K562 (cell line): ENCODE measurements around the gene UNC13A. TPM values are rescaled to one million over a fixed set of nuclear protein-coding genes. Genes with fewer than 3 reads are reported as not detected.

ENCODE experiments used
- polyA plus RNA-seq, 8 experiments: library from polyadenylated mRNA; depleted of rRNA in 4 of 8; stranded (reverse) in 5 of 8; unstranded in 3 of 8; fragments of >200 nt; fragmentation: Nextera tagmentation in 2 of 8; fragmentation: Illumina TruSeq in 1 of 8; extraction: Ambion mirVana in 2 of 8; extraction: Trizol in 1 of 8; gene quantifications; 2 replicates each; pipeline versions ENCODE4 v1.2.1 to v1.2.3, GENCODE V29; 2011 to 2014; ENCODE audit warnings: inconsistent platforms in 1 of 8, missing spikeins in 1 of 8
- total RNA-seq, 7 experiments: library from RNA; depleted of rRNA in 6 of 7; stranded (reverse); fragments of >200 nt in 6 of 7; fragmentation: Illumina TruSeq in 2 of 7; extraction: Trizol in 2 of 7; gene quantifications; 2 replicates each; pipeline versions ENCODE4 v1.2.1 to v1.2.3, GENCODE V29; 2011 to 2021; ENCODE audit warnings: low replicate concordance in 1 of 7

Gene UNC13A
- total and polyA plus RNA-seq, 9 of the 15 experiments (the other 6 are each of a cell fraction or from before 2014, with no cell fraction given): 0.03 to 1.0 (median 0.25) TPM

Other genes starting within 250 kb of the UNC13A start
Only the 7 nearest of the 13 such genes appear.
- 82.6 and 90.5 TPM in 2 replicates for gene COLGALT1, start 132.7 kb downstream of the UNC13A start, total RNA-seq (2014; rRNA removed)
- gene COLGALT1, start 132.7 kb downstream of the UNC13A start, total RNA-seq (2014; rRNA removed; fragmentation: Illumina TruSeq; extraction: Trizol): 35.5 and 50.0 TPM in 2 replicates
- gene COLGALT1, start 132.7 kb downstream of the UNC13A start, total RNA-seq (2015; rRNA removed; fragmentation: Illumina TruSeq; extraction: Trizol): 64.3 and 64.8 TPM in 2 replicates
- gene COLGALT1, start 132.7 kb downstream of the UNC13A start, total RNA-seq (2021): 119 TPM in 2 replicates
- 114 and 144 TPM in 2 replicates for gene COLGALT1, start 132.7 kb downstream of the UNC13A start, polyA plus RNA-seq (2011; rRNA removed)
- 84.8 and 97.0 TPM in 2 replicates for gene COLGALT1, start 132.7 kb downstream of the UNC13A start, polyA plus RNA-seq (2014; fragmentation: Illumina TruSeq; extraction: Trizol)
- 10 to 100 TPM in 1 of 2 experiments, 1 to 10 TPM in 1; 4.9 to 18.1 TPM for gene COLGALT1, start 132.7 kb downstream of the UNC13A start, polyA plus RNA-seq (2014; fragmentation: Nextera tagmentation; extraction: Ambion mirVana)
- gene COLGALT1, start 132.7 kb downstream of the UNC13A start, polyA plus RNA-seq (2014; rRNA removed): 86.0 and 87.5 TPM in 2 replicates
- 23.0 and 36.9 TPM in 2 replicates for gene MAP1S, start 31.1 kb upstream of the UNC13A start, total RNA-seq (2014; rRNA removed)
- 3.0 and 5.3 TPM in 2 replicates for gene MAP1S, start 31.1 kb upstream of the UNC13A start, total RNA-seq (2014; rRNA removed; fragmentation: Illumina TruSeq; extraction: Trizol)
- 9.5 and 11.0 TPM in 2 replicates for gene MAP1S, start 31.1 kb upstream of the UNC13A start, total RNA-seq (2015; rRNA removed; fragmentation: Illumina TruSeq; extraction: Trizol)
- gene MAP1S, start 31.1 kb upstream of the UNC13A start, total RNA-seq (2021): 79.8 and 81.0 TPM in 2 replicates
- gene MAP1S, start 31.1 kb upstream of the UNC13A start, polyA plus RNA-seq (2011; rRNA removed): 5.9 and 18.2 TPM in 2 replicates
- gene MAP1S, start 31.1 kb upstream of the UNC13A start, polyA plus RNA-seq (2014; fragmentation: Illumina TruSeq; extraction: Trizol): 33.0 and 48.4 TPM in 2 replicates
- gene MAP1S, start 31.1 kb upstream of the UNC13A start, polyA plus RNA-seq (2014; fragmentation: Nextera tagmentation; extraction: Ambion mirVana): 1 to 10 TPM; 2.0 to 3.0 TPM
- 12.2 and 13.9 TPM in 2 replicates for gene MAP1S, start 31.1 kb upstream of the UNC13A start, polyA plus RNA-seq (2014; rRNA removed)
- gene FCHO1, start 63.1 kb upstream of the UNC13A start, total RNA-seq (2014; rRNA removed): 25.4 and 33.0 TPM in 2 replicates
- gene FCHO1, start 63.1 kb upstream of the UNC13A start, total RNA-seq (2014; rRNA removed; fragmentation: Illumina TruSeq; extraction: Trizol): 9.2 and 14.3 TPM in 2 replicates
- 18.1 and 18.3 TPM in 2 replicates for gene FCHO1, start 63.1 kb upstream of the UNC13A start, total RNA-seq (2015; rRNA removed; fragmentation: Illumina TruSeq; extraction: Trizol)
- gene FCHO1, start 63.1 kb upstream of the UNC13A start, total RNA-seq (2021): 51.9 and 58.9 TPM in 2 replicates
- 9.3 and 19.3 TPM in 2 replicates for gene FCHO1, start 63.1 kb upstream of the UNC13A start, polyA plus RNA-seq (2011; rRNA removed)
- 24.2 and 32.6 TPM in 2 replicates for gene FCHO1, start 63.1 kb upstream of the UNC13A start, polyA plus RNA-seq (2014; fragmentation: Illumina TruSeq; extraction: Trizol)
- gene FCHO1, start 63.1 kb upstream of the UNC13A start, polyA plus RNA-seq (2014; fragmentation: Nextera tagmentation; extraction: Ambion mirVana): under 1 TPM; 0.21 to 0.67 TPM
- 26.6 and 28.7 TPM in 2 replicates for gene FCHO1, start 63.1 kb upstream of the UNC13A start, polyA plus RNA-seq (2014; rRNA removed)
- gene B3GNT3, start 106.8 kb upstream of the UNC13A start, total RNA-seq (2014; rRNA removed): not detected in 2 replicates
- gene B3GNT3, start 106.8 kb upstream of the UNC13A start, total RNA-seq (2014; rRNA removed; fragmentation: Illumina TruSeq; extraction: Trizol): not detected in 2 replicates
- gene B3GNT3, start 106.8 kb upstream of the UNC13A start, total RNA-seq (2015; rRNA removed; fragmentation: Illumina TruSeq; extraction: Trizol): 0.07 TPM in 1 of 2 replicates, not detected in the other
- gene B3GNT3, start 106.8 kb upstream of the UNC13A start, total RNA-seq (2021): 0.11 TPM in 1 of 2 replicates, not detected in the other
- gene B3GNT3, start 106.8 kb upstream of the UNC13A start, polyA plus RNA-seq (2011; rRNA removed): 0.03 and 0.06 TPM in 2 replicates
- 0.08 TPM in 1 of 2 replicates, not detected in the other for gene B3GNT3, start 106.8 kb upstream of the UNC13A start, polyA plus RNA-seq (2014; fragmentation: Illumina TruSeq; extraction: Trizol)
- gene B3GNT3, start 106.8 kb upstream of the UNC13A start, polyA plus RNA-seq (2014; fragmentation: Nextera tagmentation; extraction: Ambion mirVana): not detected
- gene B3GNT3, start 106.8 kb upstream of the UNC13A start, polyA plus RNA-seq (2014; rRNA removed): not detected in 2 replicates
- gene INSL3, start 133.2 kb upstream of the UNC13A start, total RNA-seq (2014; rRNA removed): not detected in 2 replicates
- gene INSL3, start 133.2 kb upstream of the UNC13A start, total RNA-seq (2014; rRNA removed; fragmentation: Illumina TruSeq; extraction: Trizol): not detected in 2 replicates
- not detected in 2 replicates for gene INSL3, start 133.2 kb upstream of the UNC13A start, total RNA-seq (2015; rRNA removed; fragmentation: Illumina TruSeq; extraction: Trizol)
- gene INSL3, start 133.2 kb upstream of the UNC13A start, total RNA-seq (2021): not detected in 2 replicates
- not detected in 2 replicates for gene INSL3, start 133.2 kb upstream of the UNC13A start, polyA plus RNA-seq (2011; rRNA removed)
- gene INSL3, start 133.2 kb upstream of the UNC13A start, polyA plus RNA-seq (2014; fragmentation: Illumina TruSeq; extraction: Trizol): not detected in 2 replicates
- not detected for gene INSL3, start 133.2 kb upstream of the UNC13A start, polyA plus RNA-seq (2014; fragmentation: Nextera tagmentation; extraction: Ambion mirVana)
- not detected in 2 replicates for gene INSL3, start 133.2 kb upstream of the UNC13A start, polyA plus RNA-seq (2014; rRNA removed)
- 0.12 and 0.14 TPM in 2 replicates for gene JAK3, start 159.6 kb upstream of the UNC13A start, total RNA-seq (2014; rRNA removed)
- gene JAK3, start 159.6 kb upstream of the UNC13A start, total RNA-seq (2014; rRNA removed; fragmentation: Illumina TruSeq; extraction: Trizol): not detected in 2 replicates
- 0.04 TPM in 1 of 2 replicates, not detected in the other for gene JAK3, start 159.6 kb upstream of the UNC13A start, total RNA-seq (2015; rRNA removed; fragmentation: Illumina TruSeq; extraction: Trizol)
- 0.18 and 0.47 TPM in 2 replicates for gene JAK3, start 159.6 kb upstream of the UNC13A start, total RNA-seq (2021)
- gene JAK3, start 159.6 kb upstream of the UNC13A start, polyA plus RNA-seq (2011; rRNA removed): 0.13 and 0.28 TPM in 2 replicates
- gene JAK3, start 159.6 kb upstream of the UNC13A start, polyA plus RNA-seq (2014; fragmentation: Illumina TruSeq; extraction: Trizol): 0.04 and 0.14 TPM in 2 replicates
- under 1 TPM; 0.01 to 0.07 TPM for gene JAK3, start 159.6 kb upstream of the UNC13A start, polyA plus RNA-seq (2014; fragmentation: Nextera tagmentation; extraction: Ambion mirVana)
- gene JAK3, start 159.6 kb upstream of the UNC13A start, polyA plus RNA-seq (2014; rRNA removed): 0.04 and 0.07 TPM in 2 replicates
- gene RPL18A, start 171.6 kb upstream of the UNC13A start, total RNA-seq (2014; rRNA removed): 2,735 and 3,133 TPM in 2 replicates
- 557 and 626 TPM in 2 replicates for gene RPL18A, start 171.6 kb upstream of the UNC13A start, total RNA-seq (2014; rRNA removed; fragmentation: Illumina TruSeq; extraction: Trizol)
- gene RPL18A, start 171.6 kb upstream of the UNC13A start, total RNA-seq (2015; rRNA removed; fragmentation: Illumina TruSeq; extraction: Trizol): 1,801 and 1,895 TPM in 2 replicates
- gene RPL18A, start 171.6 kb upstream of the UNC13A start, total RNA-seq (2021): 2,882 and 3,018 TPM in 2 replicates
- 881 and 1,270 TPM in 2 replicates for gene RPL18A, start 171.6 kb upstream of the UNC13A start, polyA plus RNA-seq (2011; rRNA removed)
- 1,947 and 3,139 TPM in 2 replicates for gene RPL18A, start 171.6 kb upstream of the UNC13A start, polyA plus RNA-seq (2014; fragmentation: Illumina TruSeq; extraction: Trizol)
- 1,000 to 10,000 TPM; 1,130 to 1,273 TPM for gene RPL18A, start 171.6 kb upstream of the UNC13A start, polyA plus RNA-seq (2014; fragmentation: Nextera tagmentation; extraction: Ambion mirVana)
- 2,069 and 2,216 TPM in 2 replicates for gene RPL18A, start 171.6 kb upstream of the UNC13A start, polyA plus RNA-seq (2014; rRNA removed)